CD4-positive, alpha-beta T cell (primary cell): ENCODE data around the gene FAM107B. TPM values are rescaled to one million over a fixed set of nuclear protein-coding genes. Genes with fewer than 3 reads are reported as not detected.
A peak's percentile ranks its signal among the peaks of the same experiment; 100 is the strongest.

ENCODE experiments used
- ATAC-seq: fragments of 200-7000 bp; cut with Tn5 transposase; one replicate; pipeline ENCODE4 v1.10.0; 2022; ENCODE audit warnings: mild to moderate bottlenecking; ENCODE audit not compliant: poor library complexity
- CTCF ChIA-PET: fragments of 350-600 bp; sonication (Branson Sonifier 250); formaldehyde crosslinking; loops from one replicate; lab custom pipeline; 2021; ENCODE audit warnings: antibody characterized with exemption, inconsistent platforms; lab: Charles Lee
- POLR2A ChIA-PET: fragments of 350-600 bp; sonication (Branson Sonifier 250); formaldehyde crosslinking; loops from one replicate; lab custom pipeline; 2021; ENCODE audit warnings: antibody characterized with exemption, inconsistent platforms; lab: Charles Lee
- DNase-seq, 14 experiments: peaks; one replicate each; pipeline ENCODE4 v3.0.0-alpha.2; 2013 to 2020; ENCODE audit warnings: mixed read lengths in 2 of 14
- H3K27ac ChIP-seq, 2 donors: one replicate each; pipeline versions ENCODE4 v1.5.1 to v1.7.0; 2013; ENCODE audit warnings: low read length in 2 of 2, low read depth in 1 of 2, mild to moderate bottlenecking in 1 of 2
- H3K27me3 ChIP-seq, 2 experiments: 1 replicate in 1 of 2; 2 replicates in 1 of 2; pipeline versions ENCODE4 v1.6.1 to v1.7.0; 2013; ENCODE audit warnings: low read length in 2 of 2, control low read depth in 1 of 2, mild to moderate bottlenecking in 1 of 2, moderate library complexity in 1 of 2; ENCODE audit not compliant: insufficient read depth in 2 of 2, control insufficient read depth in 1 of 2
- H3K36me3 ChIP-seq: one replicate; pipeline ENCODE4 v1.6.1; 2013; ENCODE audit warnings: low read length, control low read depth; ENCODE audit not compliant: insufficient read depth
- H3K4me1 ChIP-seq: one replicate; pipeline ENCODE4 v1.6.1; 2013; ENCODE audit warnings: low read length, control low read depth; ENCODE audit not compliant: insufficient read depth
- H3K4me3 ChIP-seq: one replicate; pipeline ENCODE4 v1.5.1; 2013; ENCODE audit warnings: mild to moderate bottlenecking, low read length, moderate library complexity
- H3K9me3 ChIP-seq, 2 experiments: 1 replicate in 1 of 2; 2 replicates in 1 of 2; pipeline versions ENCODE4 v1.6.1 to v1.7.0; 2013; ENCODE audit warnings: low read length in 2 of 2, mild to moderate bottlenecking in 2 of 2, control low read depth in 1 of 2, moderate library complexity in 1 of 2; ENCODE audit not compliant: control insufficient read depth in 1 of 2, insufficient read depth in 1 of 2
- H3K27ac Mint-ChIP-seq: one replicate; pipeline ENCODE4 v1.8.0; 2020; ENCODE audit warnings: mixed read lengths
- H3K27me3 Mint-ChIP-seq: one replicate; pipeline ENCODE4 v1.8.0; 2021; ENCODE audit warnings: mixed read lengths
- H3K36me3 Mint-ChIP-seq: one replicate; pipeline ENCODE4 v1.8.0; 2021; ENCODE audit warnings: low read depth, mixed read lengths
- H3K4me1 Mint-ChIP-seq: one replicate; pipeline ENCODE4 v1.8.0; 2021; ENCODE audit warnings: low read depth, mixed read lengths
- H3K4me3 Mint-ChIP-seq: one replicate; pipeline ENCODE4 v1.8.0; 2020; ENCODE audit warnings: mild to moderate bottlenecking, mixed read lengths
- H3K9me3 Mint-ChIP-seq: one replicate; pipeline ENCODE4 v1.8.0; 2020; ENCODE audit warnings: mixed read lengths
- intact Hi-C, 2 experiments: fragments of 100-400 bp; cut with DNase I in 1 of 2; cut with micrococcal nuclease in 1 of 2; formaldehyde crosslinking; loops; one replicate each; pipeline versions ENCODE4 v1.15.1 to v1.9.0; 2023 to 2025; cut with DNase I, micrococcal nuclease
- total RNA-seq, 174 experiments: library from RNA in 2 of 174; stranded (reverse) in 2 of 174; gene quantifications; one replicate each; pipeline ENCODE4 v1.2.3 and lab custom pipeline; 2021 to 2026
- TF ChIP-seq, protein P1 (sequence below): fragments of 200-600 bp; IDR thresholded peaks from one replicate; pipeline ENCODE4 v1.8.0; 2022; ENCODE audit warnings: antibody characterized with exemption, mild to moderate bottlenecking

FAM107B gene
- total RNA-seq, 2 experiments from 2014 or later, result 261 to 262 TPM

DNA sequence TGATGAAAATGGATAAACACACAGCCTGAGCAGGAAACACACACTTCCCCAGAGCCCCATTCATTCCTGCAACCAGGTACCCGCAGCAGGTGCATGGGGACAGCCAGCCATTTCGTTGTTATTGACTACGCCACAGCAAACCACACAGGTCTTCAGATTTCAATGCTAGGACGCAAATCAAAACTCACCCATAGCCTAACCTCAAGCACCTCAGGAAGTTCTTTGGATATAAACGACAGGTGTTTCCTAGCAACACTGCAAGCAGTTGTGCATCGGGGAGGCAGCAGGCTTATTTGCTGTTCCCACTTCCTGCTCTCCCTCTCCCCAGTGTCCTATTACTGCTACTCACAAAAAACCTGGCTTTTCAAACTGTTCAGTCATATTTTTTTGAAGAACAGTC, 267.5 kb downstream of the FAM107B start:
- TF ChIP-seq, protein P1, sequence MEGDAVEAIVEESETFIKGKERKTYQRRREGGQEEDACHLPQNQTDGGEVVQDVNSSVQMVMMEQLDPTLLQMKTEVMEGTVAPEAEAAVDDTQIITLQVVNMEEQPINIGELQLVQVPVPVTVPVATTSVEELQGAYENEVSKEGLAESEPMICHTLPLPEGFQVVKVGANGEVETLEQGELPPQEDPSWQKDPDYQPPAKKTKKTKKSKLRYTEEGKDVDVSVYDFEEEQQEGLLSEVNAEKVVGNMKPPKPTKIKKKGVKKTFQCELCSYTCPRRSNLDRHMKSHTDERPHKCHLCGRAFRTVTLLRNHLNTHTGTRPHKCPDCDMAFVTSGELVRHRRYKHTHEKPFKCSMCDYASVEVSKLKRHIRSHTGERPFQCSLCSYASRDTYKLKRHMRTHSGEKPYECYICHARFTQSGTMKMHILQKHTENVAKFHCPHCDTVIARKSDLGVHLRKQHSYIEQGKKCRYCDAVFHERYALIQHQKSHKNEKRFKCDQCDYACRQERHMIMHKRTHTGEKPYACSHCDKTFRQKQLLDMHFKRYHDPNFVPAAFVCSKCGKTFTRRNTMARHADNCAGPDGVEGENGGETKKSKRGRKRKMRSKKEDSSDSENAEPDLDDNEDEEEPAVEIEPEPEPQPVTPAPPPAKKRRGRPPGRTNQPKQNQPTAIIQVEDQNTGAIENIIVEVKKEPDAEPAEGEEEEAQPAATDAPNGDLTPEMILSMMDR, result no peak
- DNase-seq (peak in 13 of 14 experiments; percentile 9 to 90 (median 48)), ATAC-seq (peak; percentile 94)
- CTCF ChIA-PET, result no interaction called here
- no peaks in the 10 kb centered on the region for H3K27me3 Mint-ChIP-seq
- peaks cover 48% of the 10 kb centered on the region for H3K36me3 Mint-ChIP-seq
- intact Hi-C loops, result loop anchor here (5.0 kb wide), 2 partner anchors 95 to 720 kb away; no protein-coding TSS in a partner anchor
- peaks cover 0 to 8% of the 10 kb centered on the region in 2 experiments for H3K9me3 ChIP-seq
- peaks cover 23% of the 10 kb centered on the region for H3K36me3 ChIP-seq
- POLR2A ChIA-PET, result interaction anchor here (0.7 to 1.4 kb wide), 3 partner anchors 22 to 331 kb away, joined by 4 to 5 read pairs (median 4); partner anchors contain the start of genes CDNF, HSPA14 and MSANTD7
- peak overlapping the region; percentile 91 for H3K27ac Mint-ChIP-seq
- peak overlapping the region; percentile 53 to 64 for H3K27ac ChIP-seq
- peak overlapping the region; percentile 76 for H3K4me3 Mint-ChIP-seq
- H3K4me3 ChIP-seq, result no peak overlapping the region
- H3K4me1 ChIP-seq, result peaks cover 29% of the 10 kb centered on the region
- peaks cover 10% of the 10 kb centered on the region for H3K9me3 Mint-ChIP-seq
- peaks cover 41% of the 10 kb centered on the region for H3K4me1 Mint-ChIP-seq
- no peaks in the 10 kb centered on the region for H3K27me3 ChIP-seq

DNA sequence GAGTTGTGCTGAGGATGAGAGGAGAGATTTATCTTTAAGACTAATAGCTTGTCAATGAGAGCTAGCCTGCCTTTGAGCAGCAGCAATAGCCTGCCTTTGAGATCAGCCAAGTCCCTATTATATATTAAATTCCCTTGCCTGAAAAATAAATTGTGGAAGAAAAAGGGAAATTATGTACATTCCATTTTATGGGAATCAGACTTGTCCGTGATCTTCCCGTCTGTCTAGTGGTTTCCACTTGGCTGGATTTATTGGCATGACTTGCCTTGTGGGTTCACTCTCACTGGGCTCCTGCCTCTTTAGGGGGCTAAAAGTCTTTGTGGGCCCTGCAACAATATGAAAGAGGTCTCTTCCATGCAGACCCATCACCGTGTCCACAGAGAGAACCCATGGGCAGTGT, 272.3 kb downstream of the FAM107B start:
- Mint-ChIP-seq H3K36me3 (peaks cover 6% of the 10 kb centered on the region), H3K27ac (no peak overlapping the region), H3K27me3 (no peaks in the 10 kb centered on the region), H3K9me3 (peaks cover 2% of the 10 kb centered on the region), H3K4me1 (peaks cover 26% of the 10 kb centered on the region), H3K4me3 (no peak overlapping the region)
- TF ChIP-seq, protein P1, result no peak
- Histone ChIP-seq H3K27me3 (no peaks in the 10 kb centered on the region), H3K4me1 (peaks cover 27% of the 10 kb centered on the region), H3K9me3 (no peaks in the 10 kb centered on the region), H3K4me3 (no peak overlapping the region), H3K27ac (no peak overlapping the region), H3K36me3 (no peaks in the 10 kb centered on the region)
- ATAC-seq, result no peak
- ChIA-PET POLR2A (no interaction called here), CTCF (interaction anchor here (2.0 kb wide), 1 partner anchor 41 kb away, joined by 7 read pairs; no protein-coding TSS in a partner anchor)
- intact Hi-C loops, result no loop called here
- no peak for DNase-seq

DNA sequence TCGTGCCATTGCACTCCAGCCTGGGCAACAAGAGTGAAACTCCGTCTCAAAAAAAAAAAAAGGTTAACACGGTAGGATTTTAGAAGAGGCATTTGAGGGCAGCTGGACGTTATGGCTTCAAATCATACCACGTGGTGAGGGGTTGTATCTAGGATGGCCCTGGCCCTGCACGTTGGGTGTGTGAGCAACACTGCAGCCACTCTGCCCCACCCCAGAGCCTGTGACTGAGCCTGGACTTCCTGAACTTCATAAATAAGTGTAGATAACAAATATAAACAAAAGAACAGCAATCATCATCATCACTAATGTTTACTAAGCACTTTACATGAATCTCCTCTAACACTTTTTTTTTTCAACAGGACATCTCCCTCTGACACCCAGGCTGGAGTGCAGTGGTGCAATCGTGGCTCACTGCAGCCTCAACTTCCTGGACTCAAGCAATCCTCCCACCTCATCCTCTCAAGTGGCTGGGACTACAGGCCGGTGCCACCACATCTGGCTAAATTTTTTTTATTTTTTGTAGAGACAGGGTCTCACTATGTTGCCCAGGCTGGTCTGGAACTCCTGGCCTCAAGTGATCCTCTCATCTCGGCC, 274.4 kb downstream of the FAM107B start:
- no peak overlapping the region for H3K4me3 Mint-ChIP-seq
- Histone ChIP-seq H3K27me3 (no peaks in the 10 kb centered on the region), H3K9me3 (no peaks in the 10 kb centered on the region), H3K36me3 (no peaks in the 10 kb centered on the region), H3K27ac (no peak overlapping the region), H3K4me1 (peaks cover 9% of the 10 kb centered on the region), H3K4me3 (no peak overlapping the region)
- no peaks in the 10 kb centered on the region for H3K36me3 Mint-ChIP-seq
- TF ChIP-seq, protein P1, result no peak
- peaks cover 5% of the 10 kb centered on the region for H3K4me1 Mint-ChIP-seq
- CTCF ChIA-PET, result no interaction called here
- DNase-seq (no peak), ATAC-seq (no peak)
- POLR2A ChIA-PET, result no interaction called here
- no peak overlapping the region for H3K27ac Mint-ChIP-seq
- H3K9me3 Mint-ChIP-seq, result no peaks in the 10 kb centered on the region
- intact Hi-C loops, result no loop called here
- H3K27me3 Mint-ChIP-seq, result no peaks in the 10 kb centered on the region
